NCI-H2227 (cell line): ENCODE results near the gene UTF1.
"Not testable (repeated sequence)": the region's sequence is repeated elsewhere in the genome, so short reads cannot be mapped to it uniquely, and the experiment has no call there.

Source experiments
- DNase-seq: peaks from one replicate; lab custom pipeline; 2025; ENCODE audit not compliant: unreplicated experiment; lab: John Stamatoyannopoulos, UW

UTF1 gene

GRCh38 chr10:133208466-133208865 lies 21.6 kb upstream of the UTF1 start:
- no peak for DNase-seq

DNA sequence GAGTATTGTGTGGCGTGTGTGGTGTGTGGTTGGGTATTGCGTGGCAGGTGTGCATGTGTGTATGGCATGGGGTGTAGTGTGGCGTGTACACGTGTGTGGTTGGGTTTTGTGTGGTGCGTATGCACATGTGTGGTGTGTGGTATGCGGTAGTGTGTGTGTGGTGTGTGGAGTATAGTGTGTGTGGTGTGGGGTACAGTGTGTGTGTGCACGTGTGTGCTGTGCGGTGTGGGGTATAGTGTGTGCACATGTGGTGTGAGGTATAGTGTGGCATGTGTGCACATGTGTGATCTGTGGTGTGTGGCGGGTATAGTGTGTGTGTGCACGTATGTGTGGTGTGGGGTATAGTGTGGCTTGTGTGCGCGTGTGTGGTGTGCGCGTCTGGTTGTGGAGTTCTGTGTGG lies 20.9 kb upstream of the UTF1 start:
- DNase-seq: no peak

DNA sequence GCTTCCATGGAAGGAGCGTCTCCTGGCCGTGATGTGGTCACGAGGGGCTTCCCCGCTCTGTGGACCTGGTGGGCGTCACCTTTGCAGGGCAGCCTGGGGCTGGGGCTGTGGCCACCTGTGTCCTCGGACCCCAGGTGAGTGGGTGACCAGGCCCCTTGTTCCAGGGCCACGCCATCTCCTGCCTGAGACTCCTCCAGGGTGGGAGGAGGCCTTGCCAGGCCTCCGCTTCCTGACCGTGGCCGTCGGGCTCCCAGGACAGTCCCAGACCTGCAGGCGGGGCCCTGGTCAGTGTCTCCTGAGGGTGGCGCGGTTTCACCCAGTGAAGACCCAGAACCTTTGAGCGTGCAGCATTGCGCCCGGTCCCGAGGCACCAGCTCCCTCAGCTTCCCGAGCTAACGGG lies 20.4 kb upstream of the UTF1 start:
- DNase-seq: no peak

- DNase-seq: no peak
These were observed 19.4 kb upstream of the UTF1 start for GRCh38 chr10:133210398-133211140.

- DNase-seq: no peak
These were observed 18.7 kb upstream of the UTF1 start for GRCh38 chr10:133211141-133211830.

DNA sequence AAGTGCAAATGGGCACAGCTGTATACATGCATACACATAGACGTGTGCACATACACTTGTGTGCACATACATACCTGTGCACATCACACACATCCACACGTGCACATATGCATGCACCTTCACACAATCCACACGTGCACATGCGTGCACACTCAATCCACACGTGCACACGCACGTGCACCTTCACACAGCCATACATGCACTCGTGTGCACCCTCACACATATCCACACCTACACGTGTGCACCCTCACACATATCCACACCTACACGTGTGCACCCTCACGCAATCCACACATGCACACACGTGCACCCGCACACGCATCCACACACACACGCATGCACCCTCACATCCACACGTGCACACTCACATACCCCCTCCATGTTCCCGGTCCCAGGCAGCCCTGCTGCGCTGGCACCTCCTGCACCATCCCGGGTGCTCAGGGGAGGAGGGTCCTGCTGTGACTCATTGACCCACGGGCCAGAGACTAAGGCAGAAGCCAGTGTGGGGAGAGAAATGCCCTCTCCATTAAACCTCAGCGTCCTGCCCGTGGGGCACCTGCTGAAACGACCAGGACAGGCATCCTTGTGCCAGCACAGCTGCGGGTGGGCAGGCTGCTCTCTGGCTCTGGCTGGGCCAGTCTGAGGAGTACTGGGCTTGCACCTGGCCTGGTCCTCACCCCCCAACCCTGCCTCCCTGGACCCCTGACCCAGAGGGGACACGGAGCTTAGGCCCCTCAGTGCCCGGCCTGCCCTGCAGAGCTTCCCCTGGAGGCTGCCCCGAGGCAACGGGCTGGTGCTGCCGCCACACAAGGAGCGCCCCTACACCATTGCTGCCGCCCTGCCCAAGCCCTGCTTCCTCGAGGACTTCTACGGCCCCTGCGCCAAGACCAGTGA lies 17.8 kb upstream of the UTF1 start:
- no peak for DNase-seq

- no peak for DNase-seq
These were observed 17.0 kb upstream of the UTF1 start for GRCh38 chr10:133212853-133213494.

DNA sequence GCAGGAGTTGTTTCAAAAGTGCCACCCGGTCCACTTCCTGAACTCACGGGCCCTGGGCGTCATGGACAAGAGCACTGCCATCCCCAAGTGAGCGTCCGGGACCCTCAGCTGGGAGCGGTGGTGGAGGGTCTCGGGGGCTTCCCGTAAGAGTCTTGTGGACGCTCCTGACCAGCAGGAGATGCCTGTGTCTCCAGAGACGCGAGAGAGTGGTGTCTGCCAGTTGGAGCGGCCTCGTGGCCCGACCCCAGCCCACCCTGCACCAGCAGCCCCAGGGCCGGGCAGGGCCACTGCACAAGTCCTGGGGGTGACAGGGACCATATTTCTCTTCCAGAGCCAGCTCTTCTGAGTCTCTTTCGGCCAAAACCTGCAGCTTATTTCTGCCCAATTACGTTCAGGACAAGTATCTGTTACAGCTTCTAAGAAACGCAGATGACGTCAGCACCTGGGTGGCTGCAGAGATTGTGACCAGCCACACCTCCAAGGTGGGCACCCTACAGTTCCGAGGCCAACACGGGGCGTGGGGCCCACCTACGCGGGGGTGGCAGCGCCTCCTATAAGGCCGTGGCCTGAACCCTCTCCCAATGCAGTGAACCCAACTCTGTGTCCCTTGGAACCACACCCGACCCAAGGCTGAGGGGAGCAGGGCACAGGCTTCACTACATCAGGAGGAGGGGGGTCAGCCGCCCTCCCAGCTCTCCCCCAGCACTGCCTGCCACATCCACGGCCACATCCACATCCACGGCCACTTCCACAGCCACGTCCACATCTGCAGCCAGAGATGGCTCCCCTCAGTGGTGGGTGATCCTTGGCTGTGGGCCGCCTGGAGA lies 16.2 kb upstream of the UTF1 start:
- no peak for DNase-seq

- no peak for DNase-seq
These were observed 15.3 kb upstream of the UTF1 start for GRCh38 chr10:133214468-133215410.

- no peak for DNase-seq
These were observed 14.4 kb upstream of the UTF1 start for GRCh38 chr10:133215586-133215985.

GRCh38 chr10:133216776-133217175 lies 13.2 kb upstream of the UTF1 start:
- DNase-seq: no peak

DNA sequence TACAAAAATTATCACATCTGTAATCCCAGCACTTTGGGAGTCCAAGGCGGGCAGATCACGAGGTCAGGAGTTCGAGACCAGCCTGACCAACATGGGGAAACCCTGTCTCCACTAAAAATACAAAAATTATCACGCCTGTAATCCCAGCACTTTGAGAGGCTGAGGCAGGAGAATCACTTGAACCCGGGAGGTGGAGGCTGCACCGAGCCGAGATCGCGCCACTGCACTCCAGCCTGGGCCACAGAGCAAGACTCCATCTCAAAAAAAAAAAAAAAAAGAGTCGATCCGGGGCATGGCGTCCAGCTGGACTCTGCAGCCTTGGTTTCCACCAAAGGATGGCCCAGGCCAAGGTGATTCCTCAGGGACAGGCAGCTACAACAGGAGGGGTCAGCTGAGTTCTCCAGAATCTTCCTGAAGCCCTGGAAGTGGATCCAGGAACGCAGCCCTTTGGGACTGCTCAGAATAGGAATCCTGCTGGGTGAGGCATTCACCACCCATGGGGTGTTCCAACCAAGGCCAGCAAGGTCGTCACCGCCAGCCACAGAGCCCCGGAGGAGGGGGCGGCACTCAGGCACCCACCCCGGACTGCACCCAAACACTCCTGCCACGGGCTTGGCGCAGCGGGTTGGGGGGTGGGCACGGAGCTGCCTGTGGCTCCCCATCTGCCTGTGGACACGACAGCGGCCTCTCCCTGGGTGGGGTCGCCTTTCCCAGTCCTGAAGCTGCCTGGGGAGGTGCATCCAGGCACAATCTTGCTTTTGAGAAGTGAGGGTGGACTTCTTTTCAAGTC lies 12.0 kb upstream of the UTF1 start:
- no peak for DNase-seq

DNA sequence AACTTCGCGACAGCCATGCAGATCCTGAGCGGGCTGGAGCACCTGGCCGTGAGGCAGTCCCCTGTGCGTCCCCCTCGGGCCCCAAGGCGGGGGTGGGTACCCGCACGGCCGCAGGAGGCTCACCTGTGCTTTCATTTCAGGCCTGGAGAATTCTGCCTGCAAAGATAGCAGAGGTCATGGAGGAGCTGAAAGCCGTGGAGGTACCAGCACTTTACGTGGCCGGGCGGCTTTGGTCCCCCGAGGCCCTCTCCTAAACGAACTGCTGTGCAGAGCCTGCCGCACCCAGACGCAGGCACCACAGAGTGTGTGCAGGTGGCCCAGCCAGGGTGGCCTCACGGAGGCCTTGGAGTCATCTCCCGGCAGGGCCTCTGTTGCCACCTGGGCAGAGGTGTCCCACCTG lies 11.1 kb upstream of the UTF1 start:
- DNase-seq: no peak

DNA sequence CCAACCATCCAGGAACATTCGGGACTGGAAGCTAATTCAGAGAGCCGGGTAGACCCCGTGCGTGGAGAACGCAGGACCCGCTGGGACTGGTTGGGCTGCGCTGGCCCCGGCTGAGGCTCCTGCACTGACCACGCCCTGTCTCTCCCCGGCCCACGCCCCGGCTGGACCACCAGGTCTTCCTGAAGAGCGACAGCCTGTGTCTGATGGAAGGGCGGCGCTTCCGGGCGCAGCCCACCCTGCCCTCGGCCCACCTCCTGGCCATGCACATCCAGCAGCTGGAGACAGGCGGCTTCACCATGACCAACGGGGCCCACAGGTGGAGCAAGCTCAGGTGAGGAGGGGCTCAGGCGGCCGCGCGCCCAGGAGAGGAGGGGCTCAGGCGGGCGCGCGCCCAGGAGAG lies 10.2 kb upstream of the UTF1 start:
- peak; percentile 31 for DNase-seq

- DNase-seq: no peak
These were observed 8.7 kb upstream of the UTF1 start for GRCh38 chr10:133221331-133221730.

DNA sequence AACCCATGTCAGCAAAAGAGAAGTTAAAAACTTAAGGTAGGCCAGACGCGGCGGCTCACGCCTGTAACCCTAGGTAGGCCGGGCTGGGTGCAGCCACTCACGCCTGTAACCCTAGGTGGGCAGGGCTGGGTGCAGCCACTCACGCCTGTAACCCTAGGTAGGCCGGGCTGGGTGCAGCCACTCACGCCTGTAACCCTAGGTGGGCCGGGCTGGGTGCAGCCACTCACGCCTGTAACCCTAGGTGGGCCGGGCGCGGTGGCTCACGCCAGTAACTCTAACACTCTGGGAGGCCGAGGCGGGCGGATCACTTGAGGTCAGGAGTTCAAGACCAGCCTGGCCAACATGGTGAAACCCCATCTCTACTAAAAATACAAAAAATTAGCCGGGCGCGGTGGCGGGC lies 8.3 kb upstream of the UTF1 start:
- DNase-seq: not testable (repeated sequence)

GRCh38 chr10:133224076-133224475 lies 5.9 kb upstream of the UTF1 start:
- DNase-seq: no peak

GRCh38 chr10:133224756-133225372 lies 5.2 kb upstream of the UTF1 start:
- no peak for DNase-seq
